Measurements from ENCODE around the gene PRKAG2. TPM values are rescaled to one million over a fixed set of nuclear protein-coding genes. Genes with fewer than 3 reads are reported as not detected.

Gene PRKAG2
- total and polyA plus RNA-seq, 4 donors = 36.7 to 46.1 (median 40.0) TPM

DNA sequence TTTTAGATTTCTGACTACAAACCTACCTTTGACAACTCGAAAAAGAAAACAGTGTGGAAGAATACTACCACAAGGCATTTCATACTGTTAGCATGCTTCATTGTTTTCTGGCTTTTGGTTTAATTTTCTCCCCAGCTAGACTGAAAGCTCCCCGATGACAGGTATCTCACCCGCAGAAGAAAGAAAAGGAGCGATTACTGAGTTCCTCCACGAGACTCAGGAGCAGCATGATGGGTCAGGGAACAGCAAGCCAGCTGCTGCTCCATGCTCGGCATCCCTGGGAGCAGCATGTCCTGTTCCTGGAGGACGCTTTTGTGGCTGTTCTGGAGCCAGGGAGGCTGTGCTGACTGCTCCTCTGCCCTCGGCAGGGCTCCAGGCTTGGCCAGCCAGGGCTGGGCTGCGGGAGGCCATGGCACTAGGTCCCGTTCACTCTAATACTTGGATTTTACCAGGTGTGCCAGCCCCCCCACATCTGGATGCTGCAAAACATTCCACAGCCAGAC lies 133.4 kb downstream of the PRKAG2 start:
- no peaks in the 10 kb centered on the region for H3K27me3 ChIP-seq (ENCODE audit: control insufficient read depth, insufficient read depth, low read length)
- 57% methylated on average over 7 of the region's 10 CpGs for WGBS (ENCODE audit: insufficient coverage)
- DNase-seq (ENCODE audit: low read depth in 4 of 6, low spot score in 6 of 6) = peak in 1 of 6 donors; percentile 44
- no peak overlapping the region for H3K27ac ChIP-seq (ENCODE audit: low read depth, low read length)
- peaks cover 45% of the 10 kb centered on the region for H3K4me1 ChIP-seq (ENCODE audit: control insufficient read depth, insufficient read depth, low read length)
- H3K36me3 ChIP-seq (ENCODE audit: control insufficient read depth, insufficient read depth, low read length) = no peaks in the 10 kb centered on the region
- H3K9me3 ChIP-seq (ENCODE audit: control insufficient read depth, insufficient read depth, low read length) = no peaks in the 10 kb centered on the region
- no peak overlapping the region for H3K4me3 ChIP-seq (ENCODE audit: low read depth, low read length)

DNA sequence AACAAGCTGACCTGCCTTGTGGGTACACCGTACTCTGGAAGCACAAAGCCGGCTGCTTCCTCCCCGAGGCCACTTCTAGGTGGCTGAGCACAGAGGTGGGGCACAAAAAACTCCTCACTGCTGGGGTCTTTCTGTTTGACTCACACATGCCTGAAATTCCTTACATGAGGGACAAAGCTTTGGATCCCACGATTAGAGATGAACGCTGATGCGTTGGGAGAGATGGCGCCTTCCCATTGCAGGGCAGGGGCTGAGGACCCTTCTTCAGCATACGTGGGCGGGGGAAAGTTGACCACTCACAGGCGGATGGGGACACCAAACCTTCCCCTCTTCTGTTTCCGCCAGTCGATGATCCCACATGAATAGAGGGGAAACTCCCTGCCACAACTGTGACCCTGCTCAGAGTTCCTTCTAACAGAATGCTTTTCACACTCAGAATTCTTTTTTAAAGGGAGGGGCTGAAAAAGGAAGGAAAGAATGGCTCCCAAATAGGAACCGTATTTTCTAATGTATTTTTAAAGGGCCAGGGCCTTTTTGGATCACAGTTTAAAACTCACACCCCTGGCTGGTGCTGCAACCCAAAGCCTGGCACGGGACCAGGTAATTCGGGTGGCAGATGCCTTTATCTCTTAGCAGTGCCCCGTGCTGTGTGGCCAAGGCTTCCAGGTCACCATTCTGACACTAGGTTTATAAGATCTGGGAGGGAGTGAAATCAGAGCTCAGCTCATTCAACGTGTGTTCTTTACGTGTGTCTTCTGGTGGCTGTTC lies 134.0 kb downstream of the PRKAG2 start:
- H3K4me3 ChIP-seq (ENCODE audit: low read depth, low read length) = no peak overlapping the region
- WGBS (ENCODE audit: insufficient coverage) = 69% methylated on average over 10 of the region's 18 CpGs
- no peak for DNase-seq (ENCODE audit: low read depth in 4 of 6, low spot score in 6 of 6)
- no peak overlapping the region for H3K27ac ChIP-seq (ENCODE audit: low read depth, low read length)
- no peaks in the 10 kb centered on the region for H3K27me3 ChIP-seq (ENCODE audit: control insufficient read depth, insufficient read depth, low read length)
- H3K36me3 ChIP-seq (ENCODE audit: control insufficient read depth, insufficient read depth, low read length) = no peaks in the 10 kb centered on the region
- H3K4me1 ChIP-seq (ENCODE audit: control insufficient read depth, insufficient read depth, low read length) = peaks cover 45% of the 10 kb centered on the region
- H3K9me3 ChIP-seq (ENCODE audit: control insufficient read depth, insufficient read depth, low read length) = no peaks in the 10 kb centered on the region

DNA sequence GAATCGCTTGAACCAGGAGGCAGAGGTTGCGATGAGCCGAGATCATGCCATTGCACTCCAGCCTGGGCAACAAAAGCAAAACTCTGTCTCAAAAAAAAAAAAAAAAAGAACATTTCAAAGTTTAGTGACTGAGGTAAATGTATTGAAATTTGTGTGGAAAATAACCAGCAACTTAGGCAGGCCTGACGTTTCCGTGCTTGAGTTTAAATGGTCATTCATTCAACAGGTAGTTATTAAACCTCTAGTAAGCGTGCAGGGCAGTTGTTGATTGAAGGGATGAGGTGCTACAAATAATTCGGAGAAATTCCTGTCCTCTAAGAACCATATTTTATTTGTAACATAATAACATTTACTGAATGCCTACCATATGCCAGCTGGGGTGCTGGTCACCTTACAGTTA lies 135.3 kb downstream of the PRKAG2 start:
- H3K4me3 ChIP-seq (ENCODE audit: low read depth, low read length) = no peak overlapping the region
- no peak for DNase-seq (ENCODE audit: low read depth in 4 of 6, low spot score in 6 of 6)
- H3K9me3 ChIP-seq (ENCODE audit: control insufficient read depth, insufficient read depth, low read length) = no peaks in the 10 kb centered on the region
- H3K27me3 ChIP-seq (ENCODE audit: control insufficient read depth, insufficient read depth, low read length) = no peaks in the 10 kb centered on the region
- H3K36me3 ChIP-seq (ENCODE audit: control insufficient read depth, insufficient read depth, low read length) = no peaks in the 10 kb centered on the region
- peaks cover 45% of the 10 kb centered on the region for H3K4me1 ChIP-seq (ENCODE audit: control insufficient read depth, insufficient read depth, low read length)
- no peak overlapping the region for H3K27ac ChIP-seq (ENCODE audit: low read depth, low read length)
- WGBS (ENCODE audit: insufficient coverage) = 100% methylated on average over 3 of the region's 7 CpGs

DNA sequence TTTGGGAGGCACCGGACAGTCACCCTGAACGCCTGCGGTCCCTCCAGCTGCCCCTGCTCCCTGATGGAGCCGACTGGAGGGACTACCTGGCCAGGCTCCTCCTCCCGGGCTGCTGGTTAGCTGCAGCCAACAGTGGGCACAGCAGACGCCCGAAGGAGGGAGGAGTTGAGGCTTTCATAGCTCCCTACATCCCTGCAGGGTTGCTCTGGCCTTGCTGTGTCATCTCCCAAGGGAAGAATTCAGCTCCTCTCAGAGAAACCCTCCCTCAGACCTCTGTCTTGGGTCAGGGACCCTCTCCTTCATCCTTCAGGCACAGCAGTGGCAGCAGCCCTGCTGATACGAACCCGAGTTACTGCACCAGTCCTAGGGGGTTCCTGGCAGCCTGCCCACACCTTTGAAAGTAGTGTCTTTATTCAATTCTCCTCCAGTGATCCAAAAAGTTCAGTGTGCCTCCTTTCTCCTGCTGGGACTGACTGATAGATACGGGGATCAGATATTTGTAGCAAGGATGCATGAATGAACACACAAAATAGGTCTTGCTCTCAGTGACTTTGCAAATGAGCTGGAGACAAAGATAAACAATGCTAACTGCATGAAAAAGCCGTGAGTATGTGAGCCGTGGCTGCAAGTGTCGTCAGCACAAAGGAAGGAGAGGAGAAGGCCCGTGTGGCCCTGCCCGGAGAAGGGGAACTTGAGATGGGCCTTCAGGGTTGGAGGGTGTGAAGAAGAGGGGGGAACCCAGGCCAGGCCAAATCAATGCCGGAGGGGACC lies 136.6 kb downstream of the PRKAG2 start:
- Histone ChIP-seq H3K27ac (ENCODE audit: low read depth, low read length) (no peak overlapping the region), H3K4me3 (ENCODE audit: low read depth, low read length) (no peak overlapping the region), H3K27me3 (ENCODE audit: control insufficient read depth, insufficient read depth, low read length) (no peaks in the 10 kb centered on the region), H3K4me1 (ENCODE audit: control insufficient read depth, insufficient read depth, low read length) (peaks cover 46% of the 10 kb centered on the region), H3K36me3 (ENCODE audit: control insufficient read depth, insufficient read depth, low read length) (no peaks in the 10 kb centered on the region), H3K9me3 (ENCODE audit: control insufficient read depth, insufficient read depth, low read length) (no peaks in the 10 kb centered on the region)
- 42% methylated on average over 14 of the region's 16 CpGs for WGBS (ENCODE audit: insufficient coverage)
- peak in 1 of 6 donors; percentile 55 for DNase-seq (ENCODE audit: low read depth in 4 of 6, low spot score in 6 of 6)

DNA sequence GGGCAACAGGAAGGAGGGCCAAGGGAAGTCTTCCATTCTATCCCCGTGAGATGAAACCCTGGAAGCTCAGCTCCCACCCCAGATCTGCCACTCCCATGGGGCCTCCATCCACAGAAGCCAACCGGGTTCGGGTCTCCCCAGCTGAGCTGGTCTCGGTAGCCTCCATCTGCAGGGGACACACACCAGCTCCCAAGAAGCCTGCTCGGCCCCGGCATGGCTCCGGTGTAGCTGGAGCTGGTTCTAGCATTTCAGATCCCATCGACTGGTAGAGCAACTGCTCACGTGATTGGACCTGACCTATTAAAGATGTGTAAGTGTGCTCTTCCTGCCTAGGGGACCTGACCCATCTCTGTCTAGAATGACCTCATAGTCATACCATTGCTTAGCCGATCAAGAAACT lies 138.0 kb downstream of the PRKAG2 start:
- Histone ChIP-seq H3K36me3 (ENCODE audit: control insufficient read depth, insufficient read depth, low read length) (no peaks in the 10 kb centered on the region), H3K27ac (ENCODE audit: low read depth, low read length) (no peak overlapping the region), H3K27me3 (ENCODE audit: control insufficient read depth, insufficient read depth, low read length) (no peaks in the 10 kb centered on the region), H3K9me3 (ENCODE audit: control insufficient read depth, insufficient read depth, low read length) (no peaks in the 10 kb centered on the region), H3K4me1 (ENCODE audit: control insufficient read depth, insufficient read depth, low read length) (peaks cover 35% of the 10 kb centered on the region), H3K4me3 (ENCODE audit: low read depth, low read length) (no peak overlapping the region)
- no peak for DNase-seq (ENCODE audit: low read depth in 4 of 6, low spot score in 6 of 6)
- 100% methylated on average over 8 of the region's 10 CpGs for WGBS (ENCODE audit: insufficient coverage)

DNA sequence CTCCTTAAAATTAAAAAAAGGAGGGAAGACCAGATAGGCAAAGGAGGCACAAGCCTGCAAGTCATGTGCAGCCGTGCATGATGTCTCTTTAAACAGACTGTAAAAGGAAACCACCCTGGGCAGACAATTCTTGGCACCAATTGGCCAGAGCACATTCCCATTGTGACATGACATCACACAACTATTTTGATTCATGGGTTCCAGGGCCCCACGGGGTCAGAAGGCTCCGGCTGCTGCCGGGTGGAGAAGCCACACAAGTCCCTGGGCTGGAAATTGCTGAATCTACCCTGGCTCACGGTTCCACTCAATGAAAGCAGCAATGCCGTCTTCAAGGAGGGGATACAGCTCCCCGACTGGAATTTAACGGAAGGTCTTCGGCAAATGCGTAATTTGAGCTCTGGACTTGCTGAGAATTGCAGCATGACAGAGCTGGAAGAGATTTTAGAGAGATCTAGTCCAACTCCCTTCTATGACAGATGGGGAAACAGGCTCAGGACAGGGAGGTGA lies 140.5 kb downstream of the PRKAG2 start:
- no peaks in the 10 kb centered on the region for H3K36me3 ChIP-seq (ENCODE audit: control insufficient read depth, insufficient read depth, low read length)
- H3K27ac ChIP-seq (ENCODE audit: low read depth, low read length) = no peak overlapping the region
- 4% methylated on average over 8 of the region's 10 CpGs for WGBS (ENCODE audit: insufficient coverage)
- peaks cover 24% of the 10 kb centered on the region for H3K4me1 ChIP-seq (ENCODE audit: control insufficient read depth, insufficient read depth, low read length)
- peak in 2 of 6 donors; percentile 69 to 81 for DNase-seq (ENCODE audit: low read depth in 4 of 6, low spot score in 6 of 6)
- no peak overlapping the region for H3K4me3 ChIP-seq (ENCODE audit: low read depth, low read length)
- no peaks in the 10 kb centered on the region for H3K9me3 ChIP-seq (ENCODE audit: control insufficient read depth, insufficient read depth, low read length)
- H3K27me3 ChIP-seq (ENCODE audit: control insufficient read depth, insufficient read depth, low read length) = no peaks in the 10 kb centered on the region

DNA sequence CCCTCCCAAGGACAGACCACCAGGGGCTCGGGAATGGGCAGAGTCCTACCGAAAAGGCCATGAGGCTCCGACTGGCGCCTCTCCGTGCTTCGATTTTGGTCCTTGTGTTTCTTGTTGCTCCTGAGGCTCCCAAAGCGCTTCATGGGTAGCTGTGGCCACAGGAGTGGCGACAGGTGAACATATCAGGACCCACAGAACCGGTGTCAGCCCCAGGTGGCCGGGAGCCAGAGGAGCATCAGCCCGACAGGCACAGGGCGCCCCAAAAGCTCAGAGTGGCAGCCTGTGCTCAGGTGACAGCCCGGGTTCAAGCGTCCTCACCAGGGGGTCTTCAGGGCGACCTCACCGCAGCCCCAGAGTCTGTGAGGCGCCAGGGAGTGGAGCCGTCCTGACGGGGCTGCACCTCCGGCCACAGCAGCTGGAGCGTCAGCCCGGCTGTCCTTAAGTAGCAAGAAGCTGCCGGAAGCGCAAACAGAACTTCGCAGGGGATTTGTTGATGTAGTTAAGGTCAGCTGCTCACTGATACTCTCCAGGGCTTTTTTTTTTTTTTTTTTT lies 141.0 kb downstream of the PRKAG2 start:
- Histone ChIP-seq H3K27me3 (ENCODE audit: control insufficient read depth, insufficient read depth, low read length) (no peaks in the 10 kb centered on the region), H3K36me3 (ENCODE audit: control insufficient read depth, insufficient read depth, low read length) (no peaks in the 10 kb centered on the region), H3K4me3 (ENCODE audit: low read depth, low read length) (no peak overlapping the region), H3K9me3 (ENCODE audit: control insufficient read depth, insufficient read depth, low read length) (no peaks in the 10 kb centered on the region), H3K27ac (ENCODE audit: low read depth, low read length) (no peak overlapping the region), H3K4me1 (ENCODE audit: control insufficient read depth, insufficient read depth, low read length) (peaks cover 29% of the 10 kb centered on the region)
- no peak for DNase-seq (ENCODE audit: low read depth in 4 of 6, low spot score in 6 of 6)
- 49% methylated on average over 19 of the region's 25 CpGs for WGBS (ENCODE audit: insufficient coverage)

DNA sequence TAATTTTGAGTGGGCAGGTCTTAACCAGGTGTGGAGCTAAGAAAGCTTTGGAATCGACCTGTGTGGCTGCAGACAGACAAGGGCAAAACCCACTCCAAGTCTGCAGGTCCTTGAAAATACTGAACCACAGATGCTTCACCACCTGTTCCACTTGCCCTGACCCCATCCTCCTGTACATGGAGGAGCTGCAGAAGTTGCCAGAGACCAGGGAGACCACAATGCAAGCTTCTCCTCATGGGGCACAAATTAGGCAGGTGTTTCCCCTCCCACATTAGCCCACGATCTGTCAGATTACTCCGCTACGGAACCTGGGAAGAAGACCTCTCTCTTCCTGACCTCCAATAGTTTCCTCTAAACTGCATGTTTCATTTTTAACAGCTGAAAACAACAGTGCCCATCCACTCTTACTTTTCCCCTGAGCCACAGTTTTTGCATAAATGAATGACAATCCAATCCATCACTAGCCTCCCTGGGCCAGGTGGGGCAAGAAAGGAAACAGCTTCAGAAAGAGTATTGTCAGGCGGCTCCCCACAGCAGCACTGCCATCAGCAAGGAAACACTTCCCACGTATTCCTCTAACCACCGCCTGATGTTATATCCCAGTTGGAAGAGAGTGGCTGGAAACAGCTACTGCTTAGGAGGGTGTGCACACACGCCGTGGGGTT lies 141.6 kb downstream of the PRKAG2 start:
- H3K4me1 ChIP-seq (ENCODE audit: control insufficient read depth, insufficient read depth, low read length) = peaks cover 29% of the 10 kb centered on the region
- H3K36me3 ChIP-seq (ENCODE audit: control insufficient read depth, insufficient read depth, low read length) = no peaks in the 10 kb centered on the region
- no peaks in the 10 kb centered on the region for H3K27me3 ChIP-seq (ENCODE audit: control insufficient read depth, insufficient read depth, low read length)
- H3K27ac ChIP-seq (ENCODE audit: low read depth, low read length) = no peak overlapping the region
- H3K9me3 ChIP-seq (ENCODE audit: control insufficient read depth, insufficient read depth, low read length) = no peaks in the 10 kb centered on the region
- WGBS (ENCODE audit: insufficient coverage) = 76% methylated on average over 6 of the region's 9 CpGs
- no peak for DNase-seq (ENCODE audit: low read depth in 4 of 6, low spot score in 6 of 6)
- H3K4me3 ChIP-seq (ENCODE audit: low read depth, low read length) = no peak overlapping the region

DNA sequence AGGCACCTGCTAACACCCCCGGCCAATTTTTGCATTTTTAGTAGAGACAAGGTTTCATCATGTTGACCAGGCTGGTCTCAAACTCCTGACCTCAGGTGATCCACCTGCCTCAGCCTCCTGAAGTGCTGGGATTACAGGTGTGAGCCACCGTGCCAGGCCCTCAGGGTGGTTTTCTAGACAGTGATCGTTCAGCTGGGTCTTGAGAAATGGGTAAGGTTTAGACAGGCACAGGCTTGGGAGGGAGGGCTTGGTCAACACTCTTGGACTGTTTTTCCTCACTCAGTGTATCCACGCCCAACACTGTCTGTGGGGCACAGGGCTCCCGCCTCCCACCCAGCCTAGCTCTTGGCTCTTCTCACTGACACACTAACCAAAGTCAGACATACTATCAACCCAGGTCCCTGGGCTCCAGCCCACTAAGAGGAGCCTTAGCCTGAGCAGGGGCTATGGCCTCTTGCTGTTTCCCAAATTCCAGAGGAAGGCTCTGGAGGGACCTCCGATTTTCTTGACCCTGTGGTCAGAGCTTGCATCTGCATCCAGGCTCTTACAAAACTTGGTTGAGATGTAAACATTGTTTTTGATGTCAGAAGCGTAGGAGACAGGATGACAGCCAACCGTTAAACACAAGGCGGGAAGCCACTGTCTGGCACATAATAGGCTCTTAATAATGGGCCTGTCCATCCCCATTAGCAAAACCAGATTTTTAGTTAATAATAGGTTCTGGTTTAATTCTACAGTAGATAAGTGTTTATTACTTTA lies 143.9 kb downstream of the PRKAG2 start:
- H3K27ac ChIP-seq (ENCODE audit: low read depth, low read length) = no peak overlapping the region
- no peaks in the 10 kb centered on the region for H3K27me3 ChIP-seq (ENCODE audit: control insufficient read depth, insufficient read depth, low read length)
- WGBS (ENCODE audit: insufficient coverage) = 92% methylated on average over 5 of the region's 9 CpGs
- peaks cover 23% of the 10 kb centered on the region for H3K4me1 ChIP-seq (ENCODE audit: control insufficient read depth, insufficient read depth, low read length)
- H3K36me3 ChIP-seq (ENCODE audit: control insufficient read depth, insufficient read depth, low read length) = peaks cover 2% of the 10 kb centered on the region
- H3K4me3 ChIP-seq (ENCODE audit: low read depth, low read length) = no peak overlapping the region
- no peaks in the 10 kb centered on the region for H3K9me3 ChIP-seq (ENCODE audit: control insufficient read depth, insufficient read depth, low read length)
- no peak for DNase-seq (ENCODE audit: low read depth in 4 of 6, low spot score in 6 of 6)
